ENCODE results near the gene CD27.
"Not testable (repeated sequence)": the region's sequence is repeated elsewhere in the genome, so short reads cannot be mapped to it uniquely, and the experiment has no call there.

CD27 gene

GRCh38 chr12:6471989-6472360 lies 27.2 kb downstream of the CD27 start:
- TF ChIP-seq CTCF (IDR thresholded peaks at IDR 0.05; ENCODE audit: low read depth, low read length), result no peak
- no peak for DNase-seq (ENCODE audit: extremely low read depth, low read depth)

GRCh38 chr12:6472491-6472890 lies 27.7 kb downstream of the CD27 start:
- DNase-seq (ENCODE audit: extremely low read depth, low read depth), result no peak
- TF ChIP-seq CTCF (IDR thresholded peaks at IDR 0.05; ENCODE audit: low read depth, low read length), result no peak

GRCh38 chr12:6475233-6475975 lies 30.6 kb downstream of the CD27 start:
- DNase-seq (ENCODE audit: extremely low read depth, low read depth), result not testable (repeated sequence)

- TF ChIP-seq CTCF (IDR thresholded peaks at IDR 0.05; ENCODE audit: low read depth, low read length), result no peak
- peak; percentile 67 for DNase-seq (ENCODE audit: extremely low read depth, low read depth)
Measured at GRCh38 chr12:6476489-6476888, 31.7 kb downstream of the CD27 start.

- not testable (repeated sequence) for DNase-seq (ENCODE audit: extremely low read depth, low read depth)
Measured at GRCh38 chr12:6477601-6478377, 33.0 kb downstream of the CD27 start.

GRCh38 chr12:6478416-6478815 lies 33.7 kb downstream of the CD27 start:
- no peak for DNase-seq (ENCODE audit: extremely low read depth, low read depth)
- no peak for TF ChIP-seq CTCF (IDR thresholded peaks at IDR 0.05; ENCODE audit: low read depth, low read length)

- DNase-seq (ENCODE audit: extremely low read depth, low read depth), result no peak
- no peak for TF ChIP-seq CTCF (IDR thresholded peaks at IDR 0.05; ENCODE audit: low read depth, low read length)
Measured at GRCh38 chr12:6488240-6488639, 43.5 kb downstream of the CD27 start.

- no peak for DNase-seq (ENCODE audit: extremely low read depth, low read depth)
- TF ChIP-seq CTCF (IDR thresholded peaks at IDR 0.05; ENCODE audit: low read depth, low read length), result no peak
Measured at GRCh38 chr12:6489449-6489848, 44.7 kb downstream of the CD27 start.

- DNase-seq (ENCODE audit: extremely low read depth, low read depth), result not testable (repeated sequence)
Measured at GRCh38 chr12:6490673-6491072, 45.9 kb downstream of the CD27 start.

Measured in AG09319 (cell line).